Stimulated activated CD4-positive, alpha-beta T cell treated with anti-CD3 and anti-CD28 coated beads, Interleukin-2, amount 100 ng/mL, for 48 hours (primary cell): ENCODE results near the gene ARHGEF28.
A peak's percentile ranks its signal among the peaks of the same experiment; 100 is the strongest.

Experiments used
- DNase-seq, 2 donors: peaks; one replicate each; pipeline ENCODE4 v3.0.0-alpha.2; 2020

ARHGEF28 gene

DNA sequence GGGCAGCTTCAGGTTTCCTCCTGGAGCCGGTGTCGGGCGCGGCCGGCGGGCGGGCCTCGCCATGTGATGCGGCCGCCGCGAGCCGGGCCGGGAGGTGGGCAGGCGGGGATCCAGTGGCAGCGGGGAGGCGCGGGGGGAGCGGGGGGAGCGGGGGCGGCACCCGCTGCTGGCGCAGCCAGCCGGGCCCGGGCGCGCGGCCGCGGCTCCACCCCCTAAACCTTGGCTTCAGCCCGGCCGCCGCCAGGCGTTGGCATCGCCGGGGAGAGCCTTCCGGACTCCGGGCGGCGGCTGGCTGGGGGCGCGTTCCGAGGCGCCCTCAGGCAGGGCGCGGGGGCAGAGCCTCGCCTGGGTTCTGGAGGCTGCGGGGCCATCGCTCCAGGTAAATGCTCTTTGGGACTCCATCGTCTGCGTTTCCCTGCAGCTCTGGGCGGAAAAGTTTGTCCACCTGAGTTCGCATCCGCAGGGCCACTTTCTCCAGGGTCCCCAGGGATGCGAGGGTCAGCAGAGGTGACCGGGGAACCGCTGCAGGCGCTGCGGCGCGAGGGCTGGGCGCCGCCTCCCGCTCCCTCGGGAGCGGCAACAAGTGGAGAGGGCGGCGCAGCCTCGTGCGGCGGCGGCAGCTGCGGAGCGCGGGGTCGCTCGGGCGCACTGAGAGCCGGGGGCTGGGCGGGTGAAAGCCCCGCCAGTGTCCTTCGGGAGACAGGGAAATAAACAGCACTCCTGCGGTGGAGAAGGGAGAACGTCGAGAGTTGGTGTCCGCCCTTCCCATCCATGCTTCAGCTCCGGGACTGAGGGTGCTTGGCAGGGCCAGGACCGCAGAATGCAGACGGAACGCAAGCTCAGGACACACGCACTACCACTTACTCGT lies at the start of gene ARHGEF28:
Gene ARHGEF28 (plus strand): TSS at position 253 of the 868 bp plus-strand sequence. CDS start 58,656 bp downstream, outside the sequence.
- peak; percentile 7 to 9 for DNase-seq

GRCh38 chr5:73582285-73583145 lies 43.5 kb upstream of the ARHGEF28 start:
- no peak for DNase-seq

- no peak for DNase-seq
Measured at GRCh38 chr5:73587923-73588322, 38.1 kb upstream of the ARHGEF28 start.

DNA sequence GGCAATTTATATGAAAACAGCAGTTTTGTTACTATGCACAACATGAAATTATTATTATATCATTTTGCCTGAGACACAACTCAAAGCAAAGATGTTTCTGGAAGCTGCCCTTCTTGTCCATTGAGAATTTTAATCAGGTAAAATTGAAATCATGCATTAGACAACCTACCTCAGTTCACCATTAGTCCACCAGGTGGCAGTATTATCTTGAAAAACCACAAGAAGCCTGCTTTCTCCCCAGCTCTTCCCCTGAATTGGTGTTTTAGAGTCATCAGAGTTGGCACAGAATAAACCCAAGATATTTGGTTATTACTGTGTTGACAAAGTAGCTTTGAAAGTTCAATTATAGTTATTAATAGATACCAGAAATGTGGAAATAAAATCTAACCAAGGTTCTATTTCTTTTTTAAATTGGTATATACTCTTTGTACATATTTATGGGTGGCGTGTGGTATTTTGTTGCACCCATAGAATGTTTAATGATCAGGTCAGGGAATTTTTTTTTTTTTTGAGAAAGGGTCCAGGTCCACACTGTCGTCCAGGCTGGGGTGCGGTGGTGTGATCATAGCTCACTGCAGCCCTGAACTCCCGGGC lies 34.8 kb upstream of the ARHGEF28 start:
- DNase-seq: peak; percentile 51 to 66

DNA sequence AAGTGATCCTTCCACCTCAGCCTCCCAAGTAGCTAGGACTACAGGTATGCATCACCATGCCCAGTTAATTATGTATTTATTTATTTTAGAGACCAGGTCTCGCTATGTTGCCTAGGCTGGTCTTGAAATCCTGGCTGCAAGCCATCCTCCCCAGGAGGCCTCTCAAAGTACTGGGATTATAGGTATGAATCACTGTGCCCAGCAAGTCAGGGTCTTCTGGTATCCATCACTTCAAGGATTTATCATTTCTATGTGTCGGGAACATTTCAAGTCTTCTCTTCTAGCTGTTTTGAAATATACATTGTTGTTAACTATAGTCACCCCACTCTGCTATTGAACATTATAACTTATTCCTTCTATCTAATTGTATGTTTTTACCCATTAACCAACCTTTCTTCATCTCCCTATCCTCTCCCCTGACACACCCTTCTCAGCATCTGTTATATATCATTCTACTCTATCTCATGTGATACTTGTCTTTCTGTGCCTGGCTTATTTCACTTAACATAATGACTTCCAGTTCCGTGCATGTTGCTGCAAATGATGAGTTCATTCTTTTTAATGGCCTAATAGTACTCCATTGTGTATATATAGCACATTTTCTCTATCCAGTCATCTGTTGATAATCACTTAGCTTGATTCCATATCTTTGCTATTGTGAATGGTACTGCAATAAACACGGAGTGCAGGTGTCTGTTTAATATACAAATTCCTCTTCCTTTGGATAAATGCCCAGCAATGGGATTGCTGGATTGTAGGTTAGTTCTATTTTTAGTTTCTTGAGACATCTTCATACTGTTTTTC lies 34.1 kb upstream of the ARHGEF28 start:
- DNase-seq: no peak

DNA sequence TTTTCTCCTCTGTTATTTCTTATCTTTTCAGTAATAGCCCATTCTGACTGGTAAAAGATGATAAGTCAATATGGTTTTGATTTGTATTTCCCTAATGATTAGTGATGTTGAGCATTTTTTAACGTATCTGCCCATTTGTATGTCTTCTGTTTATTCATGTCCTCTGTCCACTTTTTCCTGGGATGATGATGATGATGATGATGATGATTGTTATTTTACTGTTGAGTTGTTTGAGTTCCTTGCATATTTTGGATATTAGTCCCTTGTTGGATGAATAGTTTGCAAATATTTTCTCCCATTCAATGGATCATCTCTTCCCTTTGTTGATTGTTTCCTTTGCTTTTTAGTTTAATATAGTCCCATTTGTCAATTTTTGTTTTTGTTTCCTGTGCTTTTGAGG lies 33.4 kb upstream of the ARHGEF28 start:
- DNase-seq: no peak

GRCh38 chr5:73596705-73597328 lies 29.2 kb upstream of the ARHGEF28 start:
- peak; percentile 4 to 8 for DNase-seq

DNA sequence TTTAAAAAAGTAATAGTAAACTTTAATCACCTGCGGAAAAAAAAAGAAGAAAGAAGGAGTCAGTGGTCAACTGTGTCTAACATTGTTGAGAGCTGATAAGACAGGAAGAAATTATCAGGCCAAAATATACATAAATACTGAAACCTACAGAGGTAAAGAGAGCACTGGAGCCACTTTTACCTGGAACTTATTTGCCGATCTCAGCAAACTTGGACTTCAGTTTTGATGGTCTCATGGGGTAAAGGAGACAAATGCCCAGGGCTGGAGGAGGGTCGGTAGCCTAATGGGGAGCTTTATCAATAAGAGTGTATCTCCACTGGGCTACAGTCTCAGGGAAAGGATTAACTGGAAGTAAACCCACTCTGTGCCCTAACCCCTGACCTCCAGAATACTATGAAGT lies 26.6 kb upstream of the ARHGEF28 start:
- DNase-seq: no peak

DNA sequence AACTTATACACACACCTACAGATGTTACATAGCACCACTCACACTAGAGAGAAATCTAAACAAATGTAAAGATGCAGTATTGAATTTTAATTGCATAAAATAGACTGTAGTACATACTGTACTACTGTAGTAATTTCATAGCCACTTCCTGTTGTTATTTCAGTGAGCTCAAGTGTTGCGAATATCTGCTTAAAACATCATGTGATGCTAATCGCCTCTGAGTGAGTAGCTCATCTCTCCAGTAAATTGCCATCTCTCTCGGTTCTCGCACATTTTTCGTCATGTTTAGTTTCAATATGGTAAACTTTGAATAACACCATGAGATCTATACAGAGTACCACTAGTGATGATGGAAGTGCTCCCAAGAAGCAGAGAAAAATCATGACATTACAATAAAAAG lies 22.0 kb upstream of the ARHGEF28 start:
- DNase-seq: no peak

DNA sequence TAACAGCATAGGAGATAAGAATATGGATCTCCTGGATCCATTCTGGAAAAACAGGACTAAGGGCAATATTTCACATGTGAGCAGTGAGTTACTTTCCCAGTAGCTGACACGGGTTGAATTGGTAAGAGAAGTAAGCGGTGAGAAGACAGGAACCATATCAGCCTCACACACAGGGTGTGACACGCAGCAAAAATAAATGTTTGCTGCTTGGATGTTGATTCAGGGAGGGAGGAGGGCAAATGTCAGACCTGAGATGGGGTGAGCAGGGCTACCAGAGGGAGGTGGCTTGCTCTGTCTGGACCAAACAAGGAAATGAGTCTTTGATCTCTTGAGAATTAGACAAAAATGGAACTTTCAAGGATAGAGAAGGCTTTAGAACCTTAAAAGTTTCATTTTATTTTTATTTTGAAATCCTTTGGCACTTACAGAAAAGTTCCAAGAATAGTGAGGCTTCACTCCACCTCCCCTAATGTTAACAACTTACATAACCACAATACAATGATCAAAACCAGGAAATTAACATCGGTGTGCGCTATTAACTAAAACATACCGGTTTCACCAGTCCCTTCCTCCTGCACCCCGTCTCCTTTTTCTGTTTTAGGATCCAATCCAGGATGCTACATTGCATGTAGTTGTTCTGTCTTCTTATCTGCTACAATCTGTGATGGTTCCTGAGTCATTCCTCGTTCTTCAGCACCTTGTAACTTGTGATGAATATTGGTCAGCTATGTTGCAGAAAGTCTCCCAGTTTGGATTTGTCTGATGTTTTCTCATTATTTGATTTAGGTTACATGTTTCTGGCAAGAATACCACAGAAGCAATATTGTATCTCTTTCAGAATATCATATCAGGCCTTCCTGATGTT lies 20.5 kb upstream of the ARHGEF28 start:
- DNase-seq: no peak

DNA sequence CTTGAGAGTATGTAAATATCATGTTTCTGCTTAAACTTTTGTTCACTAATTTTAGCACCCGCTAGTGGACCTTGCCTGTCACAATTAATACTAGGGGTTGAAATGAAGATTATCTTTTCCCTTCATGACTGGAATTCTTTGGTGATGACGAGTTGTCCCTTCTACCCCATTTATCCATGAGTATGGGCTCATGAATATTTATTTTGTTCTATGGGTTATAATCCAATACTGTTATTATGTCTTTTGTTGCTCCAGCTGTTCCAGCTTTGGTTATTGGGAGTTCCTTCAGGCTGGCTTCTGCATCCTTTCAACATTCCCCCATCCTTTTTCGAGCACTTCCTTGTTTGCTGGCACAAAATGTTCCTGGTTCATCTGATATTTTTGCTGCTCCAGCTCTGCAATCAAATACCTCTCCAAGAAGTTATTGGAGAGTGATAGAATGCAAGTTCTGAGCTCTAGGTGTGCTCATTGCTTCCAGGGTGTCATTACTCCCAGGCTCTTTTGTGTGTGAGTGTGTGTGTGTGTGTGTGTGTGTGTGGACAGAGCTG lies 19.7 kb upstream of the ARHGEF28 start:
- no peak for DNase-seq

- no peak for DNase-seq
Measured at GRCh38 chr5:73607228-73607627, 18.8 kb upstream of the ARHGEF28 start.

DNA sequence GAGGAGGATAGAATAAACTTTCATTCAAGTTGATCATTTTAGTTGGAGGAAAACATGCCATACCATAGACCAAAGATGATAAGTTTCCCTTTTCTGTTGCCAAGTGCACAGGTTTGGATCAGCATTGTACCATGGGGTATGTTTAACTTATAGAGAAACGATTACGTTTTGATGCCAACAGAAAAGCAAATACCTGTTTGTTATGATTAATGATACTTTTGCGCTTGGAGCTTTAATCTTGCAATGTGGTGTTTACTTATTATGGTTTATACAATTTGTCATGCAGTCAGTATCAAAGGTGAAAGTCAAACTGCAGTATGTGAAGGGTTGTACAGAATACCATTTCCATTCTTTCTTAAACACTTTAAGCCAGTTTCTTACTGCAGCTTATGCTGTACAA lies 13.2 kb upstream of the ARHGEF28 start:
- no peak for DNase-seq

DNA sequence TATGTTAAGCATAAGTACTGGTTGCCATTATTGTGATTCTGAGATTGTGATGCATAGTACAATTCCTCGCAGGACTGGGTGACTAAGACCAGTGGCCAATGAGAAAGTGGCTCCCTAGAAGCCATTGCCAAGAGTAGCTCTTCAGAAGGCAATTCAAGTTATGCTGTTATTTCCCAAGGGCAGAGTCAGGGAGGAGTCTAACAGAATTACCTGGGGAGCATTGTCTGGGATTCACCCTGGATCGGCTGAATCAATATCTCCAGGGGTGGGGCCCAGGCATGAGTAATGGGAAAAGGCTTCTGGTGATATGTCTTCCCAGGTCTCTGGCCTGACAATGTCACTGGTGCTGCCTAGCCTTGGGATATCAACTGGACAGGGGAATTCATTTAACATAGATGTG lies 10.9 kb upstream of the ARHGEF28 start:
- DNase-seq: no peak

DNA sequence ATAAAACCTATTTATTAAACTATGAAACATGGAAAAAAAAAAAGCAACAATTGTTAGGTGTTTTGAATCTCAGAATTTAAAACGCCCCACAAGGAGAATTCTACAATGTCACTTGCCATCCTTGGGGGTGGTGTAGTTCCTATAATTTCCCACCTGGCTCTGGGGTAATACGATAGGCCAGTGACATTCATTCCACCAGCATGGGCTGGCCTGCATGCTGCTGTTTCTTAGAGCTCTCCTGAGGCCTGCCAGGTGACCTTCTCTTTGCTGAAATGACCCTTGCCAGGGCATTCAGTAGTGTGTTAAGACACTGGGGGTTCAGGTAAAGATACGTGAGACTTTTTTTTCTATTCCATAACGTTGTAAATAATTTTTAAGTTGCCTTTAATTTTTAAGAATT lies 10.0 kb upstream of the ARHGEF28 start:
- DNase-seq: no peak

GRCh38 chr5:73617510-73618279 lies 8.3 kb upstream of the ARHGEF28 start:
- DNase-seq: no peak

- no peak for DNase-seq
Measured at GRCh38 chr5:73619606-73620333, 6.2 kb upstream of the ARHGEF28 start.

- no peak for DNase-seq
Measured at GRCh38 chr5:73620334-73620687, 5.7 kb upstream of the ARHGEF28 start.

GRCh38 chr5:73623060-73623459 lies 2.9 kb upstream of the ARHGEF28 start:
- no peak for DNase-seq
